HepG2 (cell line): ENCODE data around the gene TJP1. TPM values are rescaled to one million over a fixed set of nuclear protein-coding genes. Genes with fewer than 3 reads are reported as not detected.

ENCODE experiments used
- ELF1 ChIP-seq: sonication (generic); formaldehyde crosslinking; IDR thresholded peaks from 2 replicates; pipeline ENCODE4 v1.4.0; 2020; ENCODE audit warnings: missing genetic modification reagents
- EP300 ChIP-seq, 3 experiments: sonication (generic) in 1 of 3; formaldehyde crosslinking in 1 of 3; IDR thresholded peaks; 2 replicates each; pipeline versions ENCODE4 v1.5.1 to v1.6.1; 2011 to 2020; ENCODE audit warnings: low read depth in 2 of 3, low read length in 2 of 3, borderline replicate concordance in 1 of 3, improper control_type of control experiment in 1 of 3, mild to moderate bottlenecking in 1 of 3, missing genetic modification reagents in 1 of 3, moderate library complexity in 1 of 3
- GPN1 ChIP-seq: sonication (generic); formaldehyde crosslinking; IDR thresholded peaks from 2 replicates; pipeline ENCODE4 v1.5.1; 2020; ENCODE audit warnings: missing genetic modification reagents, borderline replicate concordance
- HNRNPL ChIP-seq: fragments of 200-400 bp; formaldehyde crosslinking; IDR thresholded peaks from 2 replicates; pipeline ENCODE4 v1.6.1; 2017; ENCODE audit warnings: mild to moderate bottlenecking, low read depth, low read length
- KLF13 ChIP-seq: sonication (generic); formaldehyde crosslinking; IDR thresholded peaks from 2 replicates; pipeline ENCODE4 v1.4.0; 2020; ENCODE audit warnings: mild to moderate bottlenecking, missing genetic modification reagents
- NONO ChIP-seq, 2 experiments: fragments of 450-650 bp in 1 of 2; sonication (generic) in 1 of 2; formaldehyde crosslinking in 1 of 2; IDR thresholded peaks in 1 of 2; conservative IDR thresholded peaks in 1 of 2; 2 replicates each; pipeline versions ENCODE4 v1.6.1 to v1.8.0; 2017 to 2022; ENCODE audit warnings: mild to moderate bottlenecking in 1 of 2, missing genetic modification reagents in 1 of 2, moderate library complexity in 1 of 2
- PLRG1 ChIP-seq: fragments of 450-650 bp; conservative IDR thresholded peaks from 2 replicates; pipeline ENCODE4 v1.6.1; 2016
- SPEN ChIP-seq: sonication (generic); formaldehyde crosslinking; IDR thresholded peaks from 2 replicates; pipeline ENCODE4 v1.5.1; 2020; ENCODE audit warnings: low read depth, mild to moderate bottlenecking, missing genetic modification reagents
- ZBTB49 ChIP-seq: sonication (generic); formaldehyde crosslinking; IDR thresholded peaks from 2 replicates; pipeline ENCODE4 v1.4.0; 2020; ENCODE audit warnings: missing genetic modification reagents, borderline replicate concordance
- polyA plus RNA-seq, 8 experiments: library from polyadenylated mRNA; depleted of rRNA in 3 of 8; stranded (reverse) in 7 of 8; unstranded in 1 of 8; fragments of >200 nt; fragmentation: Illumina TruSeq in 4 of 8; extraction: Trizol in 4 of 8; gene quantifications; 2 replicates each; pipeline versions ENCODE4 v1.2.1 to v1.2.3, GENCODE V29; 2011 to 2016; ENCODE audit warnings: low read depth in 4 of 8, missing spikeins in 1 of 8, mixed read lengths in 1 of 8; ENCODE audit not compliant: insufficient read depth in 1 of 8
- total RNA-seq, 5 experiments: library from RNA; depleted of rRNA; stranded (reverse); fragments of >200 nt; fragmentation: Illumina TruSeq; extraction: Trizol; gene quantifications; 2 replicates each; pipeline ENCODE4 v1.2.3, GENCODE V29; 2016; ENCODE audit warnings: low read depth in 1 of 5
- TF ChIP-seq, protein P1 (sequence below), 2 experiments: fragments of 450-650 bp in 1 of 2; sonication (generic) in 1 of 2; formaldehyde crosslinking in 1 of 2; IDR thresholded peaks; 2 replicates each; pipeline versions ENCODE4 v1.6.1 to v1.8.0; 2016 to 2022; ENCODE audit warnings: antibody characterized with exemption in 1 of 2, mild to moderate bottlenecking in 1 of 2, missing genetic modification reagents in 1 of 2
- TF ChIP-seq, protein P2 (sequence below): sonication (generic); formaldehyde crosslinking; IDR thresholded peaks from 2 replicates; pipeline ENCODE4 v1.5.0; 2020; ENCODE audit warnings: mild to moderate bottlenecking, missing genetic modification reagents

The TJP1 gene
- total and polyA plus RNA-seq, 2 of the 13 experiments (the other 11 are each of a cell fraction or from before 2014, with no cell fraction given) = 25.9 to 27.1 TPM

DNA sequence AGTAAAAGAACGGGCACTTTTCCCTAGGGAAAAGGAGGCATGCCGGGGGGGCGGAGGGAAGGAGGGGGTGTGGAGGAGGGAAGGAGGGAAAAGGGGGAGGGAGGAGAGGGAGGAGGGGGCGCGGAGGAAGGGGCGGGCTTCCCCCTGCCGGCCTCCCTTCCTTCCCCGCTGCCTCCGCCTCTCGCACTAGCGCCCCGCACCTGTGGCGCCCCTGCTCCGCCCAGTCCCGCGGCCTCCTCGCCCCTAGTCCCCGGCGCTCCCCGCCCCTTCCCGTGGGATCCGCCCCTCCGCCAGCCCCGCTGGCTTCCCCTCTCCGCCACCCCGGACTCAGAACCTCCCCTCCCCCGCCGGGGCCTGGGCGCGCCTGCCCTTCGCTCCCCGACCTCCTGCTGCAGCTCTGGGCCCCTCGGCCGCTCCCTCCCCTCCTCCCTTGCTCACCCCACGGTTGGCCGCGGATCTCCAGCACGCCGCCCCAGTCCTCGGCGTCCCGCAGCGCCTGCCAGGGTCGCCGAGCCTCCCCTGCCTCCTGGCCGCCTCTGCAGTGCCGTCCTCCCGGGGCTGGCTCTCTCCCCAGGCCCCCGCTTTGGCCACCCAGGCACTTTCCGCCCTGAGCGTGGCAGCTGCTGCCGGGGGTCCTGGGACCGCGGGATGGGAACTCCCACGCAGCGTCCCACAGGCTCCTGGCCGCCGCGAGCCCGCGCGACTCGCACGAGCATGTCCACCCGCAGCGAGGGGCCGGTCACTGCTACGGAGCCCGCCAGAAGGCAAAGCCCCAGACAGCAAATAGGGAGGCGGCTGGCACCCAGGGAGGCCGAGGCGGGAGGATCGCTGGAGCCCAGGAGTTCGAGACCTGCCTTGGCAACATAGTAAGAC, 147.4 kb downstream of the TJP1 start (continued):
- TF ChIP-seq, protein P1, sequence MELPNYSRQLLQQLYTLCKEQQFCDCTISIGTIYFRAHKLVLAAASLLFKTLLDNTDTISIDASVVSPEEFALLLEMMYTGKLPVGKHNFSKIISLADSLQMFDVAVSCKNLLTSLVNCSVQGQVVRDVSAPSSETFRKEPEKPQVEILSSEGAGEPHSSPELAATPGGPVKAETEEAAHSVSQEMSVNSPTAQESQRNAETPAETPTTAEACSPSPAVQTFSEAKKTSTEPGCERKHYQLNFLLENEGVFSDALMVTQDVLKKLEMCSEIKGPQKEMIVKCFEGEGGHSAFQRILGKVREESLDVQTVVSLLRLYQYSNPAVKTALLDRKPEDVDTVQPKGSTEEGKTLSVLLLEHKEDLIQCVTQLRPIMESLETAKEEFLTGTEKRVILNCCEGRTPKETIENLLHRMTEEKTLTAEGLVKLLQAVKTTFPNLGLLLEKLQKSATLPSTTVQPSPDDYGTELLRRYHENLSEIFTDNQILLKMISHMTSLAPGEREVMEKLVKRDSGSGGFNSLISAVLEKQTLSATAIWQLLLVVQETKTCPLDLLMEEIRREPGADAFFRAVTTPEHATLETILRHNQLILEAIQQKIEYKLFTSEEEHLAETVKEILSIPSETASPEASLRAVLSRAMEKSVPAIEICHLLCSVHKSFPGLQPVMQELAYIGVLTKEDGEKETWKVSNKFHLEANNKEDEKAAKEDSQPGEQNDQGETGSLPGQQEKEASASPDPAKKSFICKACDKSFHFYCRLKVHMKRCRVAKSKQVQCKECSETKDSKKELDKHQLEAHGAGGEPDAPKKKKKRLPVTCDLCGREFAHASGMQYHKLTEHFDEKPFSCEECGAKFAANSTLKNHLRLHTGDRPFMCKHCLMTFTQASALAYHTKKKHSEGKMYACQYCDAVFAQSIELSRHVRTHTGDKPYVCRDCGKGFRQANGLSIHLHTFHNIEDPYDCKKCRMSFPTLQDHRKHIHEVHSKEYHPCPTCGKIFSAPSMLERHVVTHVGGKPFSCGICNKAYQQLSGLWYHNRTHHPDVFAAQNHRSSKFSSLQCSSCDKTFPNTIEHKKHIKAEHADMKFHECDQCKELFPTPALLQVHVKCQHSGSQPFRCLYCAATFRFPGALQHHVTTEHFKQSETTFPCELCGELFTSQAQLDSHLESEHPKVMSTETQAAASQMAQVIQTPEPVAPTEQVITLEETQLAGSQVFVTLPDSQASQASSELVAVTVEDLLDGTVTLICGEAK (IDR thresholded peaks at IDR 0.05) = no peak
- TF ChIP-seq, protein P1 (CRISPR knock-in tag; IDR thresholded peaks at IDR 0.05) = no peak
- TF ChIP-seq ELF1 (no peak), NONO (IDR thresholded peaks at IDR 0.05) (no peak), NONO (CRISPR knock-in tag; conservative IDR thresholded peaks at IDR 0.05) (no peak; the same call in 1 of the 2 replicates), HNRNPL (no peak), PLRG1 (no peak), EP300 (IDR thresholded peaks at IDR 0.05; ENCODE audit: low read depth in 2 of 2, low read length in 2 of 2) (no peak), EP300 (CRISPR knock-in tag; IDR thresholded peaks at IDR 0.05; ENCODE audit: borderline replicate concordance) (no peak), ZBTB49 (CRISPR knock-in tag) (no peak), KLF13 (CRISPR knock-in tag) (no peak), GPN1 (no peak), SPEN (CRISPR knock-in tag) (no peak)
- TF ChIP-seq, protein P2, sequence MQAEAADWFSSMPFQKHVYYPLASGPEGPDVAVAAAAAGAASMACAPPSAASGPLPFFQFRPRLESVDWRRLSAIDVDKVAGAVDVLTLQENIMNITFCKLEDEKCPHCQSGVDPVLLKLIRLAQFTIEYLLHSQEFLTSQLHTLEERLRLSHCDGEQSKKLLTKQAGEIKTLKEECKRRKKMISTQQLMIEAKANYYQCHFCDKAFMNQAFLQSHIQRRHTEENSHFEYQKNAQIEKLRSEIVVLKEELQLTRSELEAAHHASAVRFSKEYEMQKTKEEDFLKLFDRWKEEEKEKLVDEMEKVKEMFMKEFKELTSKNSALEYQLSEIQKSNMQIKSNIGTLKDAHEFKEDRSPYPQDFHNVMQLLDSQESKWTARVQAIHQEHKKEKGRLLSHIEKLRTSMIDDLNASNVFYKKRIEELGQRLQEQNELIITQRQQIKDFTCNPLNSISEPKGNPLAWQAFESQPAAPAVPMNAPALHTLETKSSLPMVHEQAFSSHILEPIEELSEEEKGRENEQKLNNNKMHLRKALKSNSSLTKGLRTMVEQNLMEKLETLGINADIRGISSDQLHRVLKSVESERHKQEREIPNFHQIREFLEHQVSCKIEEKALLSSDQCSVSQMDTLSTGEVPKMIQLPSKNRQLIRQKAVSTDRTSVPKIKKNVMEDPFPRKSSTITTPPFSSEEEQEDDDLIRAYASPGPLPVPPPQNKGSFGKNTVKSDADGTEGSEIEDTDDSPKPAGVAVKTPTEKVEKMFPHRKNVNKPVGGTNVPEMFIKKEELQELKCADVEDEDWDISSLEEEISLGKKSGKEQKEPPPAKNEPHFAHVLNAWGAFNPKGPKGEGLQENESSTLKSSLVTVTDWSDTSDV (CRISPR knock-in tag) = no peak
